HepG2 (cell line): Measurements from ENCODE around the gene GCLC. TPM values are rescaled to one million over a fixed set of nuclear protein-coding genes. Genes with fewer than 3 reads are reported as not detected.

ENCODE experiments used
- ATRX ChIP-seq: sonication (generic); formaldehyde crosslinking; IDR thresholded peaks from 2 replicates; pipeline ENCODE4 v1.4.0; 2020; ENCODE audit warnings: missing genetic modification reagents, borderline replicate concordance
- CEBPG ChIP-seq: IDR thresholded peaks from 2 replicates; pipeline ENCODE4 v1.6.1; 2016
- CREB1 ChIP-seq, 2 experiments: fragments of 450-650 bp in 1 of 2; IDR thresholded peaks; 2 replicates each; pipeline ENCODE4 v1.6.1; 2016 to 2017; ENCODE audit warnings: control low read depth in 1 of 2, mild to moderate bottlenecking in 1 of 2, missing compliant biosample characterization in 1 of 2, missing genetic modification characterization in 1 of 2
- ELF4 ChIP-seq: sonication (generic); formaldehyde crosslinking; IDR thresholded peaks from 2 replicates; pipeline ENCODE4 v1.5.0; 2020; ENCODE audit warnings: missing genetic modification reagents, mild to moderate bottlenecking, moderate library complexity, borderline replicate concordance
- FOXP1 ChIP-seq, 2 experiments: fragments of 450-650 bp in 1 of 2; IDR thresholded peaks; 2 replicates each; pipeline ENCODE4 v1.6.1; 2017 to 2018; ENCODE audit warnings: antibody characterized with exemption in 1 of 2
- GATAD2A ChIP-seq: IDR thresholded peaks from 2 replicates; pipeline ENCODE4 v1.6.1; 2016
- HNF4A ChIP-seq: sonication (generic); formaldehyde crosslinking; IDR thresholded peaks from 2 replicates; pipeline ENCODE4 v1.4.0; 2020; ENCODE audit warnings: missing genetic modification reagents
- MIXL1 ChIP-seq: IDR thresholded peaks from 2 replicates; pipeline ENCODE4 v1.6.1; 2016
- MTA1 ChIP-seq: sonication (generic); formaldehyde crosslinking; IDR thresholded peaks from 2 replicates; pipeline ENCODE4 v1.4.0; 2020; ENCODE audit warnings: missing genetic modification reagents, mild to moderate bottlenecking, borderline replicate concordance
- SOX5 ChIP-seq: IDR thresholded peaks from 2 replicates; pipeline ENCODE4 v1.6.1; 2016; ENCODE audit warnings: borderline replicate concordance
- SOX6 ChIP-seq, 2 experiments: fragments of 450-650 bp in 1 of 2; sonication (generic) in 1 of 2; formaldehyde crosslinking in 1 of 2; IDR thresholded peaks; 2 replicates each; pipeline versions ENCODE4 v1.4.0 to v1.6.1; 2017 to 2020; ENCODE audit warnings: antibody characterized with exemption in 1 of 2, mild to moderate bottlenecking in 1 of 2, missing genetic modification reagents in 1 of 2
- ZNF557 ChIP-seq: sonication (generic); formaldehyde crosslinking; IDR thresholded peaks from 2 replicates; pipeline ENCODE4 v1.4.0; 2020; ENCODE audit warnings: missing genetic modification reagents
- polyA plus RNA-seq, 8 experiments: library from polyadenylated mRNA; depleted of rRNA in 3 of 8; stranded (reverse) in 7 of 8; unstranded in 1 of 8; fragments of >200 nt; fragmentation: Illumina TruSeq in 4 of 8; extraction: Trizol in 4 of 8; gene quantifications; 2 replicates each; pipeline versions ENCODE4 v1.2.1 to v1.2.3, GENCODE V29; 2011 to 2016; ENCODE audit warnings: low read depth in 4 of 8, missing spikeins in 1 of 8, mixed read lengths in 1 of 8; ENCODE audit not compliant: insufficient read depth in 1 of 8
- total RNA-seq, 5 experiments: library from RNA; depleted of rRNA; stranded (reverse); fragments of >200 nt; fragmentation: Illumina TruSeq; extraction: Trizol; gene quantifications; 2 replicates each; pipeline ENCODE4 v1.2.3, GENCODE V29; 2016; ENCODE audit warnings: low read depth in 1 of 5
- TF ChIP-seq, protein P1 (sequence below): sonication (generic); formaldehyde crosslinking; conservative IDR thresholded peaks from 2 replicates; pipeline ENCODE4 v1.4.0; 2020; ENCODE audit warnings: mild to moderate bottlenecking, missing genetic modification reagents, moderate library complexity
- TF ChIP-seq, protein P2 (sequence below): sonication (generic); formaldehyde crosslinking; IDR thresholded peaks from 2 replicates; pipeline ENCODE4 v1.8.1; 2022; ENCODE audit warnings: mild to moderate bottlenecking, missing genetic modification reagents

The GCLC gene
- total and polyA plus RNA-seq, 2 of the 13 experiments (the other 11 are each of a cell fraction or from before 2014, with no cell fraction given): 35.3 to 84.6 TPM

DNA sequence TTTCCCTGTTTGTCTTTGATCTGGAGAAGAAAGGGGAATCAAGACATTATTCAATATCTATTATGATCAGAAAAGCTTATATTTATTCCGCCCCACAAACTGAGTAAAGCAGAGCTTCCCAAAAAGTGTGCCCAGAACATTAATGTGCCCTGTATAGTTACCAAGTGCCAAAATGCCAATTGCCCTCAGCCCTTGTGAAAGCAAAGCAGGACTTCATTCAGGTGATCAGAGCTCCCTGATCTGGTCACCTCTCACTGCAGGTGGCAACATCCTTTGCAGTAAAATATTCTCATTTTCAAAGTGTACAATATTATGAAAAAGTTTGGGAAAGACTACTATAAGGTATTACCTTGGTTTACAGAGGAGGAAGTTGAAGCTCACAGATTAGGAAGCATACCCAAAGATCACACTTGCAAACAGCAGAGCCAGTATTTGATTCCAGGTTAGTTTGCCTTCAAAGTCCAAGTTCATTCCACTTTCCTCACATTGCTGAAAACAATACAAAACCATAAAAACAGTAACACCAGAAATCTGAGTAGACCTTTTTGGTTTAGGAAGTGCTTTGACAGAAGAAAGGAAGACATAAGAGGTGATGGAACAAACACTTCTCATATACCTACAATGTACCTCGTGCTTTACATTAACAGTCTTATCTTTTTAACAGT lies 19.6 kb upstream of the GCLC start (continued):
- TF ChIP-seq, protein P1, sequence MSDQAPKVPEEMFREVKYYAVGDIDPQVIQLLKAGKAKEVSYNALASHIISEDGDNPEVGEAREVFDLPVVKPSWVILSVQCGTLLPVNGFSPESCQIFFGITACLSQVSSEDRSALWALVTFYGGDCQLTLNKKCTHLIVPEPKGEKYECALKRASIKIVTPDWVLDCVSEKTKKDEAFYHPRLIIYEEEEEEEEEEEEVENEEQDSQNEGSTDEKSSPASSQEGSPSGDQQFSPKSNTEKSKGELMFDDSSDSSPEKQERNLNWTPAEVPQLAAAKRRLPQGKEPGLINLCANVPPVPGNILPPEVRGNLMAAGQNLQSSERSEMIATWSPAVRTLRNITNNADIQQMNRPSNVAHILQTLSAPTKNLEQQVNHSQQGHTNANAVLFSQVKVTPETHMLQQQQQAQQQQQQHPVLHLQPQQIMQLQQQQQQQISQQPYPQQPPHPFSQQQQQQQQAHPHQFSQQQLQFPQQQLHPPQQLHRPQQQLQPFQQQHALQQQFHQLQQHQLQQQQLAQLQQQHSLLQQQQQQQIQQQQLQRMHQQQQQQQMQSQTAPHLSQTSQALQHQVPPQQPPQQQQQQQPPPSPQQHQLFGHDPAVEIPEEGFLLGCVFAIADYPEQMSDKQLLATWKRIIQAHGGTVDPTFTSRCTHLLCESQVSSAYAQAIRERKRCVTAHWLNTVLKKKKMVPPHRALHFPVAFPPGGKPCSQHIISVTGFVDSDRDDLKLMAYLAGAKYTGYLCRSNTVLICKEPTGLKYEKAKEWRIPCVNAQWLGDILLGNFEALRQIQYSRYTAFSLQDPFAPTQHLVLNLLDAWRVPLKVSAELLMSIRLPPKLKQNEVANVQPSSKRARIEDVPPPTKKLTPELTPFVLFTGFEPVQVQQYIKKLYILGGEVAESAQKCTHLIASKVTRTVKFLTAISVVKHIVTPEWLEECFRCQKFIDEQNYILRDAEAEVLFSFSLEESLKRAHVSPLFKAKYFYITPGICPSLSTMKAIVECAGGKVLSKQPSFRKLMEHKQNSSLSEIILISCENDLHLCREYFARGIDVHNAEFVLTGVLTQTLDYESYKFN (CRISPR knock-in tag): 0 out of 2 replicates have a peak, but pooled peaks have one; percentile 30
- TF ChIP-seq ATRX: no peak
- no peak for TF ChIP-seq MTA1 (CRISPR knock-in tag)
- TF ChIP-seq ZNF557 (CRISPR knock-in tag): no peak
- no peak for TF ChIP-seq FOXP1 (IDR thresholded peaks at IDR 0.05)
- TF ChIP-seq FOXP1 (CRISPR knock-in tag; IDR thresholded peaks at IDR 0.05): 0 out of 2 replicates have a peak, but pooled peaks have one; percentile 23
- TF ChIP-seq, protein P2, sequence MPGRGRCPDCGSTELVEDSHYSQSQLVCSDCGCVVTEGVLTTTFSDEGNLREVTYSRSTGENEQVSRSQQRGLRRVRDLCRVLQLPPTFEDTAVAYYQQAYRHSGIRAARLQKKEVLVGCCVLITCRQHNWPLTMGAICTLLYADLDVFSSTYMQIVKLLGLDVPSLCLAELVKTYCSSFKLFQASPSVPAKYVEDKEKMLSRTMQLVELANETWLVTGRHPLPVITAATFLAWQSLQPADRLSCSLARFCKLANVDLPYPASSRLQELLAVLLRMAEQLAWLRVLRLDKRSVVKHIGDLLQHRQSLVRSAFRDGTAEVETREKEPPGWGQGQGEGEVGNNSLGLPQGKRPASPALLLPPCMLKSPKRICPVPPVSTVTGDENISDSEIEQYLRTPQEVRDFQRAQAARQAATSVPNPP: 0 out of 2 replicates have a peak, but pooled peaks have one; percentile 47
- TF ChIP-seq CEBPG (CRISPR knock-in tag): 0 out of 2 replicates have a peak, but pooled peaks have one; percentile 15
- no peak for TF ChIP-seq SOX6 (IDR thresholded peaks at IDR 0.05)
- peak; percentile 45; the same call in 1 of the 2 replicates for TF ChIP-seq SOX6 (CRISPR knock-in tag; IDR thresholded peaks at IDR 0.05)
- TF ChIP-seq HNF4A (CRISPR knock-in tag): peak; percentile 63
- TF ChIP-seq SOX5 (CRISPR knock-in tag): peak; percentile 16; the same call in 1 of the 2 replicates
- no peak for TF ChIP-seq ELF4 (CRISPR knock-in tag)
- TF ChIP-seq MIXL1 (CRISPR knock-in tag): peak; percentile 29; the same call in 1 of the 2 replicates
- peak; percentile 18; the same call in 1 of the 2 replicates for TF ChIP-seq GATAD2A
- no peak for TF ChIP-seq CREB1 (IDR thresholded peaks at IDR 0.05)
- TF ChIP-seq CREB1 (CRISPR knock-in tag; IDR thresholded peaks at IDR 0.05): peak; percentile 33; the same call in 1 of the 2 replicates
